ENCODE data around the gene STK32C. TPM values are rescaled to one million over a fixed set of nuclear protein-coding genes. Genes with fewer than 3 reads are reported as not detected.
"Not testable (repeated sequence)": the region's sequence is repeated elsewhere in the genome, so short reads cannot be mapped to it uniquely, and the experiment has no call there.

Gene STK32C
- total RNA-seq, 1 donor from 2014 or later: 9.4 TPM

GRCh38 chr10:132269266-132270230, 38.2 kb downstream of the STK32C start:
- intact Hi-C loops (cut with micrococcal nuclease): no loop called here

GRCh38 chr10:132267916-132268315, 39.8 kb downstream of the STK32C start:
- intact Hi-C loops (cut with micrococcal nuclease): not testable (repeated sequence)

GRCh38 chr10:132266594-132267161, 41.1 kb downstream of the STK32C start:
- intact Hi-C loops (cut with micrococcal nuclease): no loop called here

- intact Hi-C loops (cut with micrococcal nuclease): no loop called here
Observed at GRCh38 chr10:132265890-132266496, 41.8 kb downstream of the STK32C start.

- intact Hi-C loops (cut with micrococcal nuclease): no loop called here
Observed at GRCh38 chr10:132264966-132265889, 42.5 kb downstream of the STK32C start.

GRCh38 chr10:132264306-132264950, 43.3 kb downstream of the STK32C start:
- intact Hi-C loops (cut with micrococcal nuclease): no loop called here

- intact Hi-C loops (cut with micrococcal nuclease): no loop called here
Observed at GRCh38 chr10:132263866-132264265, 43.9 kb downstream of the STK32C start.

- intact Hi-C loops (cut with micrococcal nuclease): no loop called here
Observed at GRCh38 chr10:132259702-132260482, 47.9 kb downstream of the STK32C start.

GRCh38 chr10:132258423-132258822, 49.3 kb downstream of the STK32C start:
- intact Hi-C loops (cut with micrococcal nuclease): no loop called here

GRCh38 chr10:132257907-132258306, 49.8 kb downstream of the STK32C start:
- intact Hi-C loops (cut with micrococcal nuclease): no loop called here

GRCh38 chr10:132257271-132257670, 50.5 kb downstream of the STK32C start:
- intact Hi-C loops (cut with micrococcal nuclease): no loop called here

GRCh38 chr10:132256866-132257265, 50.9 kb downstream of the STK32C start:
- intact Hi-C loops (cut with micrococcal nuclease): no loop called here

GRCh38 chr10:132255489-132256344, 52.0 kb downstream of the STK32C start:
- intact Hi-C loops (cut with micrococcal nuclease): no loop called here

- intact Hi-C loops (cut with micrococcal nuclease): no loop called here
Observed at GRCh38 chr10:132254841-132255240, 52.9 kb downstream of the STK32C start.

GRCh38 chr10:132253092-132253687, 54.6 kb downstream of the STK32C start:
- intact Hi-C loops (cut with micrococcal nuclease): no loop called here

- intact Hi-C loops (cut with micrococcal nuclease): no loop called here
Observed at GRCh38 chr10:132252412-132252811, 55.3 kb downstream of the STK32C start.

GRCh38 chr10:132251928-132252327, 55.8 kb downstream of the STK32C start:
- intact Hi-C loops (cut with micrococcal nuclease): no loop called here

Data from T-helper 1 cell treated with Interleukin-12 subunit alpha and Interleukin-12 subunit beta and Interleukin-4 antibody, amounts not matched to agents 30 ng/mL and 1 ng/mL, for 36 hours (primary cell).